Esophagus squamous epithelium (tissue), 4 donors: ENCODE measurements around the gene HOXB8.

Experiments
- POLR2A ChIP-seq, 4 donors: fragments of 450-650 bp; IDR thresholded peaks; one replicate each; pipeline ENCODE4 v1.6.1; 2017; ENCODE audit warnings: antibody characterized with exemption in 4 of 4, mild to moderate bottlenecking in 4 of 4, moderate library complexity in 3 of 4
- TF ChIP-seq, protein P1 (sequence below), 6 experiments: fragments of 450-650 bp in 4 of 6; fragments of 200-600 bp in 2 of 6; sonication (generic) in 2 of 6; IDR thresholded peaks; one replicate each; pipeline ENCODE4 v1.5.1; 2016 to 2019; ENCODE audit warnings: antibody characterized with exemption in 6 of 6, mild to moderate bottlenecking in 4 of 6, moderate library complexity in 4 of 6

DNA sequence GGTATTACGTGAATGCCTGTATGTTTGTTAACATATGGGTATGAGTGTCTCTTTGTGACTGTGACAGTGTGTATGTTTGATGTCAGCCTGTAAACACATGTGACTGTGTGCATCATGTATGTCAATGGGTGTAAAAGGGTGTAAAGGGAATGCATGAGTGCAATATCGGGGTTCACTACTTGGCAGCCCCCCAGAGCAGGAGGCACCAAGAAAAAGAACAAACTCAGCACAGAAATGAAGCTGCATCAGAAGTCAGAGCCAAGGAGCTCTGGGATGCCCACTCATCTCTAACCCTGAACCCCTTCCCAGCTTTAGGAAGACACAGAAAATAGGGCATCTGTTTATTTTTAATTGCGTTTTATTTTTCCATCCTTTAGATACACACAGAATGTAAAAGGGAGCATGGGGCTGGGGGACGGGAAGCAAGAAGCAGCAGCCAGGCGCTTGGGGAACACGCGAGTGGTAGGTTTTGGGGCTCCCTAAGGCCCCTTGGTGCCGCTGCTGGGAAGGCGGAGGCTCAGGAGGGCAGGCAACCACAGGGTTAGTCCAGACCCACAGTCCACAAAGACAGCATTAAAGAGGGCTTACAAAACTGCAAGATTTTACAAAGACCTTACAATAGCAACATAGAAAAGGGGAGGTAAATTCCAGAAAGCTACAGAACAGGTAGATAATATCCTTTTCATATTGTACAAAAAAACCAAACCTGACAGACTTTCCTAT, 8.0 kb downstream of the HOXB8 start:
- TF ChIP-seq, protein P1, sequence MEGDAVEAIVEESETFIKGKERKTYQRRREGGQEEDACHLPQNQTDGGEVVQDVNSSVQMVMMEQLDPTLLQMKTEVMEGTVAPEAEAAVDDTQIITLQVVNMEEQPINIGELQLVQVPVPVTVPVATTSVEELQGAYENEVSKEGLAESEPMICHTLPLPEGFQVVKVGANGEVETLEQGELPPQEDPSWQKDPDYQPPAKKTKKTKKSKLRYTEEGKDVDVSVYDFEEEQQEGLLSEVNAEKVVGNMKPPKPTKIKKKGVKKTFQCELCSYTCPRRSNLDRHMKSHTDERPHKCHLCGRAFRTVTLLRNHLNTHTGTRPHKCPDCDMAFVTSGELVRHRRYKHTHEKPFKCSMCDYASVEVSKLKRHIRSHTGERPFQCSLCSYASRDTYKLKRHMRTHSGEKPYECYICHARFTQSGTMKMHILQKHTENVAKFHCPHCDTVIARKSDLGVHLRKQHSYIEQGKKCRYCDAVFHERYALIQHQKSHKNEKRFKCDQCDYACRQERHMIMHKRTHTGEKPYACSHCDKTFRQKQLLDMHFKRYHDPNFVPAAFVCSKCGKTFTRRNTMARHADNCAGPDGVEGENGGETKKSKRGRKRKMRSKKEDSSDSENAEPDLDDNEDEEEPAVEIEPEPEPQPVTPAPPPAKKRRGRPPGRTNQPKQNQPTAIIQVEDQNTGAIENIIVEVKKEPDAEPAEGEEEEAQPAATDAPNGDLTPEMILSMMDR (IDR thresholded peaks at IDR 0.05), result no peak
- no peak for TF ChIP-seq POLR2A (IDR thresholded peaks at IDR 0.05)
